ENCODE measurements around the gene MVB12A. TPM values are rescaled to one million over a fixed set of nuclear protein-coding genes. Genes with fewer than 3 reads are reported as not detected.

MVB12A gene
- total and polyA plus RNA-seq, 2 donors (not counting 3 experiments of a cell fraction or from before 2014, with no cell fraction given), result 63.3 to 88.8 TPM

DNA sequence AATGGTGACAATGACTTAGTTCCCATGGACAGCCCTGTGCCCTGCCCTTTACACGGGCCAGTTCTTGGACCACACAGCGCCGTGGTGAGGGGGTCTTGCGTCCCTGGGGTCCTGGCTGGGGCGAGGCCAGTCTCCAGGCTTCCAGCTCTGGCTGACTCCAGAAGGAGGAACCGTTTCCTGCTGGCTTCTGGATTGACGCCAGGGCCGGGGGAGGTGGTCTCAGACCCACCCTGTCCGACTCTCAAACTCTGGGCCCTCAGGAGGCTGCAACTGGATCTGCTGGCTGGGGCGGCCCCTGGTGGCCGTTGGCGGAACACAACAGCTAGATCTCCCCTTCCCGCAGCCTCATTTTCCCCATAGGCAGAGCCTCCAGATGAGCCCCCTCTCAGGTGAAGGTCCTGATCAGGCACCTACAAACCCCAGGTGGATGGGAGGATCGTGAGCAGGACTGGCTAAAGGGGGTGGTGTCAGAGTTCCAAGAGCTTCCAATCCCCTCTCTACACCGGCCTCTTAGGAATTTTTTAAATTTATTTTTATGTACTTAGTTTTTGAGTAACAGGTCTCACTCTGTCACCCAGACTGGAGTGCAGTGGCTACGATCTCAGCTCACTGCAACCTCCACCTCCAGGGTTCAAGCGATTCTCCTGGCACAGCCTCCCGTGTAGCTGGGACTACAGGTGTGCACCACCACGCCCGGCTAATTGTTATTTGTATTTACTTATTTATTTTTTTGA is 33.8 kb upstream of the MVB12A start:
- ChIA-PET POLR2A (no interaction called here), CTCF (interaction anchor here (0.5 to 8.6 kb wide), 24 partner anchors 10 to 97 kb away, joined by 3 to 180 read pairs (median 7); partner anchors contain the start of genes DDA1, MRPL34, MVB12A and PLVAP)
- TF ChIP-seq, protein P1, sequence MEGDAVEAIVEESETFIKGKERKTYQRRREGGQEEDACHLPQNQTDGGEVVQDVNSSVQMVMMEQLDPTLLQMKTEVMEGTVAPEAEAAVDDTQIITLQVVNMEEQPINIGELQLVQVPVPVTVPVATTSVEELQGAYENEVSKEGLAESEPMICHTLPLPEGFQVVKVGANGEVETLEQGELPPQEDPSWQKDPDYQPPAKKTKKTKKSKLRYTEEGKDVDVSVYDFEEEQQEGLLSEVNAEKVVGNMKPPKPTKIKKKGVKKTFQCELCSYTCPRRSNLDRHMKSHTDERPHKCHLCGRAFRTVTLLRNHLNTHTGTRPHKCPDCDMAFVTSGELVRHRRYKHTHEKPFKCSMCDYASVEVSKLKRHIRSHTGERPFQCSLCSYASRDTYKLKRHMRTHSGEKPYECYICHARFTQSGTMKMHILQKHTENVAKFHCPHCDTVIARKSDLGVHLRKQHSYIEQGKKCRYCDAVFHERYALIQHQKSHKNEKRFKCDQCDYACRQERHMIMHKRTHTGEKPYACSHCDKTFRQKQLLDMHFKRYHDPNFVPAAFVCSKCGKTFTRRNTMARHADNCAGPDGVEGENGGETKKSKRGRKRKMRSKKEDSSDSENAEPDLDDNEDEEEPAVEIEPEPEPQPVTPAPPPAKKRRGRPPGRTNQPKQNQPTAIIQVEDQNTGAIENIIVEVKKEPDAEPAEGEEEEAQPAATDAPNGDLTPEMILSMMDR (IDR thresholded peaks at IDR 0.05; ENCODE audit: extremely low read depth in 1 of 2, insufficient read depth in 1 of 2, low read depth in 1 of 2, low read length in 2 of 2), result peak; percentile 87 to 99
- no peak for TF ChIP-seq GATA2 (IDR thresholded peaks at IDR 0.05; ENCODE audit: insufficient read depth, insufficient read length, low read depth, low read length)
- TF ChIP-seq POLR2AphosphoS5 (IDR thresholded peaks at IDR 0.05; ENCODE audit: insufficient read depth, low read depth, low read length), result no peak
- no TSS peak for BruUV-seq (replicated peaks)
- no peak overlapping the region for H3K4me3 ChIP-seq (replicated peaks in 1 of 3; ENCODE audit: insufficient read depth in 1 of 3, low read depth in 1 of 3, low read length in 3 of 3)
- H2AFZ ChIP-seq (ENCODE audit: low read depth, low read length), result peak overlapping the region; percentile 46
- intact Hi-C loops (cut with micrococcal nuclease) (loop anchor here (1.0 kb wide), 2 partner anchors 40 to 94 kb away; no protein-coding TSS in a partner anchor), dilution Hi-C loops (cut with MboI; ENCODE audit: extremely low pct_ligation_motif_present, low sequenced_read_pairs) (no loop called here)
- H3K9me1 ChIP-seq (replicated peaks; ENCODE audit: control insufficient read depth, extremely low read depth, insufficient read depth, low read length), result no peaks in the 10 kb centered on the region
- H3K9me3 ChIP-seq (replicated peaks; ENCODE audit: control insufficient read depth, insufficient read depth, low read length), result no peaks in the 10 kb centered on the region
- no peak overlapping the region for H3K27ac ChIP-seq (ENCODE audit: insufficient read depth, low read depth, low read length)
- peak; percentile 78 for FAIRE-seq
- H4K20me1 ChIP-seq (replicated peaks; ENCODE audit: control insufficient read depth, extremely low read depth, insufficient read depth, low read length), result no peaks in the 10 kb centered on the region
- no peak overlapping the region for H3K9ac ChIP-seq (replicated peaks; ENCODE audit: extremely low read depth, insufficient read depth, low read length)
- DNase-seq (ENCODE audit: low read depth, low spot score), result peak; percentile 64
- no peak overlapping the region for H3K4me2 ChIP-seq (ENCODE audit: insufficient read depth, low read length)
- no peaks in the 10 kb centered on the region for H3K79me2 ChIP-seq (ENCODE audit: control insufficient read depth, insufficient read depth, low read length)
- H3K36me3 ChIP-seq (ENCODE audit: control insufficient read depth in 2 of 2, extremely low read depth in 1 of 2, insufficient read depth in 2 of 2, low read length in 2 of 2), result no peaks in the 10 kb centered on the region
- H3K4me1 ChIP-seq (ENCODE audit: control insufficient read depth, extremely low read depth, insufficient read depth, low read length), result peaks cover 20% of the 10 kb centered on the region
- peaks cover 6% of the 10 kb centered on the region in 2 experiments for H3K27me3 ChIP-seq (ENCODE audit: control insufficient read depth in 2 of 2, insufficient read depth in 2 of 2, low read length in 2 of 2)

DNA sequence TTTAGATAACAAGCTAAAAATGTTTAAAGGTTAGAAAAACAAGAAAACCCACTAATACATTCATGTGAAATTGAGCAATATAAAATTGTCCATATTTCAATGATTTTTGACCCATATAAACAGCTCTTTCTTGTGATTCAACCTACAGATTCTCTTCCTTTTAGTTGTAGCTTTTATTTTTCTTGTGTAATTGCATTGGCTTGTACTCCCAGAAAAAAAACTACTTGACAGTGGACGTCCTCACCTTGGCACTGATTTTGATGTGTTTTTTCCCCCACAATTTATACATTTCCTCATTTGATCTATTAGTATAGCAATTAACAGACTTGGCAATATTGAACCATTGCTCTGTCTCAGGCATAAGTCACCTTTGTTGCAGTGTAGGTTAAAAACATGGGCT is 30.6 kb upstream of the MVB12A start:
- Histone ChIP-seq H3K4me1 (ENCODE audit: control insufficient read depth, extremely low read depth, insufficient read depth, low read length) (peaks cover 16% of the 10 kb centered on the region), H3K9me1 (replicated peaks; ENCODE audit: control insufficient read depth, extremely low read depth, insufficient read depth, low read length) (no peaks in the 10 kb centered on the region), H3K4me2 (ENCODE audit: insufficient read depth, low read length) (no peak overlapping the region), H3K9me3 (replicated peaks; ENCODE audit: control insufficient read depth, insufficient read depth, low read length) (no peaks in the 10 kb centered on the region), H3K79me2 (ENCODE audit: control insufficient read depth, insufficient read depth, low read length) (no peaks in the 10 kb centered on the region), H2AFZ (ENCODE audit: low read depth, low read length) (no peak overlapping the region), H3K9ac (replicated peaks; ENCODE audit: extremely low read depth, insufficient read depth, low read length) (no peak overlapping the region), H3K27ac (ENCODE audit: insufficient read depth, low read depth, low read length) (no peak overlapping the region), H3K4me3 (replicated peaks in 1 of 3; ENCODE audit: insufficient read depth in 1 of 3, low read depth in 1 of 3, low read length in 3 of 3) (no peak overlapping the region), H3K27me3 (ENCODE audit: control insufficient read depth in 2 of 2, insufficient read depth in 2 of 2, low read length in 2 of 2) (peaks cover 6% of the 10 kb centered on the region in 2 experiments), H4K20me1 (replicated peaks; ENCODE audit: control insufficient read depth, extremely low read depth, insufficient read depth, low read length) (no peaks in the 10 kb centered on the region), H3K36me3 (ENCODE audit: control insufficient read depth in 2 of 2, extremely low read depth in 1 of 2, insufficient read depth in 2 of 2, low read length in 2 of 2) (no peaks in the 10 kb centered on the region)
- intact Hi-C loops (cut with micrococcal nuclease) (no loop called here), dilution Hi-C loops (cut with MboI; ENCODE audit: extremely low pct_ligation_motif_present, low sequenced_read_pairs) (no loop called here)
- POLR2A ChIA-PET, result interaction anchor here (0.5 to 0.6 kb wide), 2 partner anchors 47 to 717 kb away, joined by 3 to 7 read pairs; no protein-coding TSS in a partner anchor
- CTCF ChIA-PET, result interaction anchor here (0.7 to 8.6 kb wide), 10 partner anchors 12 to 96 kb away, joined by 3 to 180 read pairs (median 4); partner anchors contain the start of genes ANO8, MRPL34 and PLVAP
- FAIRE-seq (no peak), DNase-seq (ENCODE audit: low read depth, low spot score) (no peak)
- TF ChIP-seq FOS (IDR thresholded peaks at IDR 0.05; ENCODE audit: borderline replicate concordance, insufficient read depth, low read length), result no peak
- no peak for TF ChIP-seq MYC (IDR thresholded peaks at IDR 0.05; ENCODE audit: low read depth, low read length)
- TF ChIP-seq, protein P2, sequence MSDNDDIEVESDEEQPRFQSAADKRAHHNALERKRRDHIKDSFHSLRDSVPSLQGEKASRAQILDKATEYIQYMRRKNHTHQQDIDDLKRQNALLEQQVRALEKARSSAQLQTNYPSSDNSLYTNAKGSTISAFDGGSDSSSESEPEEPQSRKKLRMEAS (IDR thresholded peaks at IDR 0.05; ENCODE audit: insufficient read depth, insufficient read length), result no peak
- TF ChIP-seq JUN (IDR thresholded peaks at IDR 0.05; ENCODE audit: borderline replicate concordance, insufficient read depth, insufficient read length, low read depth), result no peak
- TF ChIP-seq POLR2A (IDR thresholded peaks at IDR 0.05; ENCODE audit: low read depth, low read length), result no peak
- TF ChIP-seq GATA2 (IDR thresholded peaks at IDR 0.05; ENCODE audit: insufficient read depth, insufficient read length, low read depth, low read length), result no peak
- no TSS peak for BruUV-seq (replicated peaks)
